ENCODE results near the gene PRKCA. TPM values are rescaled to one million over a fixed set of nuclear protein-coding genes. Genes with fewer than 3 reads are reported as not detected.

PRKCA gene
- total and polyA plus RNA-seq, 10 of the 15 experiments (the other 5 are each of a cell fraction or from before 2014, with no cell fraction given), result 0.11 to 14.6 (median 0.72) TPM

- POLR2A ChIA-PET, result interaction anchor here (0.6 kb wide), 1 partner anchor 1955 kb away, joined by 6 read pairs; no protein-coding TSS in a partner anchor
- TF ChIP-seq PRDM15 (CRISPR knock-in tag; IDR thresholded peaks at IDR 0.05) (no peak), ZNF24 (IDR thresholded peaks at IDR 0.05) (no peak), CEBPZ (IDR thresholded peaks at IDR 0.05; ENCODE audit: low read depth, low read length) (no peak), EED (IDR thresholded peaks at IDR 0.05; ENCODE audit: low read depth) (no peak), RELB (IDR thresholded peaks at IDR 0.05; ENCODE audit: low read depth) (peak; percentile 38; the same call in 1 of the 2 replicates), CBX3 (IDR thresholded peaks at IDR 0.05; ENCODE audit: borderline replicate concordance, low read depth) (no peak), SIN3A (IDR thresholded peaks at IDR 0.05; ENCODE audit: low read depth, low read length) (no peak), CBFB (IDR thresholded peaks at IDR 0.05; ENCODE audit: low read depth) (no peak), RAD51 (IDR thresholded peaks at IDR 0.05) (0 out of 2 replicates have a peak, but pooled peaks have one; percentile 28), GABPA (IDR thresholded peaks at IDR 0.05; ENCODE audit: low read depth) (no peak), MTA2 (IDR thresholded peaks at IDR 0.05; ENCODE audit: low read depth) (peak; percentile 56; the same call in 1 of the 2 replicates), ZBED1 (IDR thresholded peaks at IDR 0.05; ENCODE audit: borderline replicate concordance) (no peak), LARP7 (IDR thresholded peaks at IDR 0.05) (no peak), SIX5 (IDR thresholded peaks at IDR 0.05; ENCODE audit: low read depth, low read length, severe bottlenecking) (no peak)
Measured at GRCh38 chr17:66423056-66423955, 120.9 kb downstream of the PRKCA start.

More at GRCh38 chr17:66423056-66423955, 120.9 kb downstream of the PRKCA start:
- Histone ChIP-seq H3K9ac (ENCODE audit: control insufficient read depth, insufficient read depth, low read length) (no peak overlapping the region), H3K4me3 (no peak overlapping the region), H3K4me2 (ENCODE audit: control insufficient read depth, insufficient read depth) (no peak overlapping the region), H4K20me1 (ENCODE audit: control insufficient read depth, insufficient read depth) (no peaks in the 10 kb centered on the region), H3K27ac (ENCODE audit: control insufficient read depth, insufficient read depth) (no peak overlapping the region), H3K4me1 (ENCODE audit: control insufficient read depth, insufficient read depth, low read length) (no peaks in the 10 kb centered on the region), H2AFZ (ENCODE audit: control insufficient read depth, low read depth, low read length) (no peak overlapping the region), H3K36me3 (ENCODE audit: control insufficient read depth in 2 of 2, insufficient read depth in 2 of 2, low read length in 1 of 2) (no peaks in the 10 kb centered on the region), H3K9me3 (replicated peaks; ENCODE audit: control insufficient read depth, insufficient read depth, low read length) (no peaks in the 10 kb centered on the region), H3K27me3 (replicated peaks in 1 of 2; ENCODE audit: control insufficient read depth in 2 of 2, insufficient read depth in 2 of 2, low read length in 1 of 2) (no peaks in the 10 kb centered on the region), H3K79me2 (ENCODE audit: control insufficient read depth, insufficient read depth, low read length) (no peaks in the 10 kb centered on the region)
- CTCF ChIA-PET, result interaction anchor here (1.2 kb wide), 1 partner anchor 166 kb away, joined by 3 read pairs; no protein-coding TSS in a partner anchor
- RAD21 ChIA-PET (ENCODE audit: unreplicated experiment), result interaction anchor here (0.8 to 1.1 kb wide), 3 partner anchors 18 to 144 kb away, joined by 3 read pairs; no protein-coding TSS in a partner anchor
- DNase-seq (ENCODE audit: low read depth, low spot score) (no peak), ATAC-seq (peak; percentile 51), FAIRE-seq (no peak)
- BruUV-seq (replicated peaks), result no TSS peak
- in situ Hi-C loops (cut with MboI), result no loop called here
- 32% methylated on average over 10 of the region's 10 CpGs for WGBS (ENCODE audit: insufficient coverage, insufficient replicate concordance, low lambda C conversion rate, missing lambda C conversion rate)
- SMC1A ChIA-PET (ENCODE audit: uncharacterized antibody, unreplicated experiment), result interaction anchor here (1.4 kb wide), 1 partner anchor 21 kb away, joined by 4 read pairs; no protein-coding TSS in a partner anchor
- intact Hi-C loops (cut with micrococcal nuclease; ENCODE audit: unreplicated experiment), result loop anchor here (5.0 kb wide), 1 partner anchor 144 kb away; no protein-coding TSS in a partner anchor

All from GM12878 (cell line).